GM12875 (cell line): ENCODE measurements around the gene ACP5.
A peak's percentile ranks its signal among the peaks of the same experiment; 100 is the strongest.

ENCODE experiments used
- H3K4me3 ChIP-seq: one replicate; pipeline ENCODE4 v1.5.1; 2011; ENCODE audit warnings: low read depth, low read length, control low read depth
- TF ChIP-seq, protein P1 (sequence below): IDR thresholded peaks from 2 replicates; pipeline ENCODE4 v1.5.1; 2011; ENCODE audit warnings: low read depth, mild to moderate bottlenecking, control low read depth, inconsistent platforms, low read length, moderate library complexity, borderline replicate concordance; ENCODE audit not compliant: insufficient read depth

ACP5 gene

DNA sequence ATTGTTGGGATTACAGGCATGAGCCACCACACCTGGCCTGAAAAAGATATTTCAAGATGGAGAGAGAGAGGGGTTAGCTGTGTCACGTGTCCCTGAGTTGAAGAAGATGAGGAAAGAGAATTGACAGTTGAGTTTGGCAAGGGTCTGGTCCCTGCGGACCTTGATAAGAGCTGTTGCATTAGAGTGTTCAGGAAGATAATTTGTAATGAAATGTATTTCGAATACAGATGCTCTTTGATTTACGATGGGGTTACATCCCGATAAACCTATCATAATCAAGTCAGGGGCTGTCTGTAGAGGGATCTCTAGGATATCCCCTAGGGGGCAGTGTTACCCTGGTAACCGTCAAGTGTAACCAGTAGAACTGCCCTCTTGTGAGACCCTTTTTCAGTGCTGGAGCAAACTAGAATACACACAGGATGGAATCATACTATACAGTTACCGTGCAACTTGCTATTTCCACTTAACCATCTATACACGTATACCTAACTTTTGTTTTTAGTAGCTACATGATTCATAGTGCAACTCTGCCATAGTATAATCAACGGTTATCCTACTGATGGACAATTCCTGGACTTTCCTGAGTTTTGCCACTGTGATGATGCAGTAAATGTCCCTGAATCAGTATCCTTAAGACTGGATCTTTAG lies 16.9 kb downstream of the ACP5 start:
- TF ChIP-seq, protein P1, sequence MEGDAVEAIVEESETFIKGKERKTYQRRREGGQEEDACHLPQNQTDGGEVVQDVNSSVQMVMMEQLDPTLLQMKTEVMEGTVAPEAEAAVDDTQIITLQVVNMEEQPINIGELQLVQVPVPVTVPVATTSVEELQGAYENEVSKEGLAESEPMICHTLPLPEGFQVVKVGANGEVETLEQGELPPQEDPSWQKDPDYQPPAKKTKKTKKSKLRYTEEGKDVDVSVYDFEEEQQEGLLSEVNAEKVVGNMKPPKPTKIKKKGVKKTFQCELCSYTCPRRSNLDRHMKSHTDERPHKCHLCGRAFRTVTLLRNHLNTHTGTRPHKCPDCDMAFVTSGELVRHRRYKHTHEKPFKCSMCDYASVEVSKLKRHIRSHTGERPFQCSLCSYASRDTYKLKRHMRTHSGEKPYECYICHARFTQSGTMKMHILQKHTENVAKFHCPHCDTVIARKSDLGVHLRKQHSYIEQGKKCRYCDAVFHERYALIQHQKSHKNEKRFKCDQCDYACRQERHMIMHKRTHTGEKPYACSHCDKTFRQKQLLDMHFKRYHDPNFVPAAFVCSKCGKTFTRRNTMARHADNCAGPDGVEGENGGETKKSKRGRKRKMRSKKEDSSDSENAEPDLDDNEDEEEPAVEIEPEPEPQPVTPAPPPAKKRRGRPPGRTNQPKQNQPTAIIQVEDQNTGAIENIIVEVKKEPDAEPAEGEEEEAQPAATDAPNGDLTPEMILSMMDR = peak; percentile 63; the same call in 1 of the 2 replicates
- peak overlapping the region; percentile 41 for H3K4me3 ChIP-seq

DNA sequence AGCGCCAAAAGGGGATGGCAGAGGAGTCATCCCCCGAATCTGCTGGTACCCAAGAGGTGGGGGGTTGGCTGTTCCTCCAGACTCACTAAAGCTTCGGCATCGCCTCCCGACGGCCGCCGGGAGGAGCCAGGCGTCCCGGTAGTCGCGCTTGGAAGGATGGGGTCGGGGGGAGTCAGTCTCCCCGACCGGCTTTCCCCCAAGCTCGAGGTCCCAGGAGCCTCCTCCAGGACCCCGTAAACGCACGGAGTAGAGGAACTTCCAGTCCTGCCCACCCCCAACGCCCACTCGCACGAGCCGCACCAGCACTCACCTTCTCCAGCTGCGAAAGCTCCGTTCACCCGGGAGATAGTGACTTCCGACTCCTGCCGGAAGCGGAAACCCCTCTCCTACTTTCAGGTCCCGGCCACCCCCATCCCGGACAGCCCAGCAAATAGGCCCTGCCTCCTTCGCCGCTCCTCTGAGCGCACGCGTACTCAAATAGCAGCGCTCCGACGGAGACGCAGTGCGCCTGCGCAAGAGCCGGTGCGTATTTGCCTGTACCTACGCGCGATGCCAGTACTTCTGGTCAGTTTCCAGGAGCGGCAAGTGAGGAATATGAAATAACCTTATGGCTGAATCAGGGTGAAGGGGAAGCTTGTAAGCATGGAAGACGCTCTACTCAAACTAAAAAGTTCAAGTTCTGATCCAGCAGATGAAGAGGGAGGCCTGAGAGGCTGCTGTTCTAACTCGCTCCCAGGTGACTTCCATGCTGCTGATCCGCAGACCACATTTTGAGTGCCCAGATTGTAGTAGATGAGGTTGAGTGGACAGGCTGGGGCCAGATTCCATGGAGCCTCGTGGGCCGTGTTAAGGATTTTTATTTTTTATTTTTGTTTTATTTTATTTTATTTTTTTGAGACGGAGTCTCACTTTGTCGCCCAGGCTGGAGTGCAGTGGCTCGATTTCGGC lies 18.3 kb downstream of the ACP5 start, which contains the start of gene ELOF1:
Gene ELOF1 (minus strand): TSS at position 350 of the 948 bp plus-strand sequence. CDS start 4,883 bp downstream, outside the sequence.
- TF ChIP-seq, protein P1 = no peak

DNA sequence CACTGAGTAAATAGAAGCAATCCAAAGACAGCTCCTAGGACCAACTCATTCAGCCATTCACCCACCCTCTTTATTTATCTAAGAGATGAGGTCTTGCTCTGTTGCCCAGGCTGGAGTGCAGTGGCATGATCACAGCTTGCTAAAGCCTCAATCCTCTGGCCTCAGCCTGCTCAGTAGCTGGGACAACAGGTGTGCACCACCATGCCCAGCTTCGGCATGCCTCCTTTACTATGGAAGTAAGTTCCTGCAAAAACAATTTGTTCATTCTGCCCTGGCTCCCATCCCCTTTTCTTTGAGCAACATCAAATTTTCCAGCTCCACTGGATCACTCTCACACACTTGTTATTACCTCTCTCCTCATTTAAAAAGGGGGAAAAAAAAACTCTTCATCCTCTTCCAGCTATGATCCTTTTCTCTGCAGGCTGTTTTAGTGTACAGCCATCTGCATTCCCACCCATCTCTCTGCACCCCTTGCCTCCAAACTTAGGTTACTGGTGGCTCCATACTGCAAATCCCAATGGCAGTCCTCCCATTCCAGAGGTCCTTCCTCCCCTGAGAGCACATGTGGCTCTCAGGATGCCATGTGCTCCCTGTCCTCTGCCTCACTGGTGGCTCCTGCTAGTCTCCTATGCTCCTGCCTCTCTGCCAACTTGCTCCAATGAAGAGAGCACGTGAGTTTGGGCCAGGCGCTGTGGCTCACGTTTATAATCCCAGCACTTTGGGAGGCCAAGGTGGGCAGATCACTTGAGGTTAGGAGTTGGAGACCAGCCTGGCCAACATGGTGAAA lies 20.6 kb downstream of the ACP5 start:
- TF ChIP-seq, protein P1 = no peak

More for the DNA sequence above, 18.3 kb downstream of the ACP5 start, which contains the start of gene ELOF1:
- peak within 1 kb of the TSS; percentile 74 for H3K4me3 ChIP-seq

DNA sequence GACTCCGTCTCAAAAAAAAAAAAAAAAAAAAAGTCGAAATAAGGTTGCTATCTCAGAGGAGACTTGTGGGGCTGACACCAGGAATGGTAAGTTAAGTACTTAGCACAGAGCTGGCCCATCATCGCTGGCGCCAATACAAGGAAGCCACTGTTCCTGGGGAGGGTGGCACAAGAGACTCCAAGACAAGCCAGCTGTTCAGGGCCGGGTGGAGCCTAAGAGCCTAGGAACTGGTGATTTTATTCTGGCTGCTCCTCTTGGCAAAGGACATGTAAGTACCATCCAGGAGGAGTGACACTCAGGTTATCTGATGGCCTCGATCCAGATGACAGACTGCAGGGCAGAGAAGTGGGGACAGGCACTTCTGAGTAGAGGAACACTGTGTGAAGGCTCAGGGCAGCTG lies 22.2 kb downstream of the ACP5 start:
- H3K4me3 ChIP-seq = no peak overlapping the region
- TF ChIP-seq, protein P1 = no peak

More for the DNA sequence above, 20.6 kb downstream of the ACP5 start:
- no peak overlapping the region for H3K4me3 ChIP-seq

DNA sequence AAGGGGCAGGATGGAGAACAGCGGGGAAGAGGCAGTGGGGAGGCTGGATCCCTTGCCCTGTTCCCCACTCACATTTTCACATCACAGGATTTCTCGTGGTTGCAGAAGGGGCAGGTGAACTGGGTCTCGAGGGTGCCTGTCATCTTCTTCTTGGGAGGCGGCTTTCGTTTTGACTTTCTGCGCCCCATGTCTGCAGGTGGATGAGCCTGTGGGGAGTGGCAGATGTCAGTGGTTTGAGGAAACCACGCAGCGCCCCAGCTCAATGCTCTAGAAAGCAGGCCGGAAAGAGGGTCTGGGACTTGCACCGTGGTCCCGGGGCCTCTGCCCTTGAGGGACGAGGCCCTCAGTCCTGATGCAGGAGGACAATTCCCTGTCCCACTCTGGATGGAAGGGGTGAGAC lies 23.3 kb downstream of the ACP5 start:
- H3K4me3 ChIP-seq = no peak overlapping the region
- TF ChIP-seq, protein P1 = no peak

DNA sequence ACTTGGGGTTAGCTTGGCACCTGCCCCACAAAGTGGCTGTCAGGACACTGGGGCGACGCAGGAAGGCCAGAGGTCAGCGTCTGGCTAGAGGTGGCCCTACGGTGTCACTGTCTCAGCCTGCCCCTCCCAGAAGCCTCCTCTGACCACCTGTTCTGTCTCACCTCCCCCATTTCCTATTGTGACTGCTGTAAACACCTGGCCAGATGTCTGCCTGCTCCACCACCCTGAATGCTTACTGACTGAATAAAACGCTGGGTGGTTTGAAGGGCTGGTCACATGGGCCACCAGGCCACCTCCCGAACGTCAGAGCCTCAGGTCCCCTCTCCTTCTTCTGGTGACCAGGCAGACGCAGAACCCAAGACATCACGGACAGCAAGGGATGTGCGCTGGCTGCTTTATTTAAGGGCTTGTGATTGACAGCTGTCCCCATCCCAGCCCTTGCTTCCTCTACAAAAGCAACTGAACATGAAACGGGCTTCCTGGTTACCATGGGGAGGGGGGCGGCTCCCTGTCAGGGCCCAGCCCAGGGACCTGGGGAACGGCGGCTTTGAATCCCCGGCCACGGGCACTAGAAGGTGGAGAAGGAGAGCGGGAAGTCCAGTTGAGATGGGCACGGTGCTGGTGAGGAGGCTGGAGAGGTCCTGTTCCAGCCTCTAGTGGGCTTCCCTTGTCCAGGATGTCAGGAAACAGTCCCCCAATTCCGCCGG lies 24.6 kb downstream of the ACP5 start:
- TF ChIP-seq, protein P1 = no peak
- H3K4me3 ChIP-seq = no peak overlapping the region
